GM12878 (cell line): ENCODE results near the gene ATG3. TPM values are rescaled to one million over a fixed set of nuclear protein-coding genes. Genes with fewer than 3 reads are reported as not detected.

Experiments
- ATAC-seq: fragments of 200-7000 bp; cut with Tn5 transposase; 3 replicates; pipeline ENCODE4 v1.9.1; 2020; ENCODE audit warnings: mild to moderate bottlenecking, moderate library complexity
- BruUV-seq: library from RNA; stranded (reverse); fragments of 400-500 nt; replicated peaks from 2 replicates; lab custom pipeline; 2021; lab: Mats Ljungman, UMichigan
- CTCF ChIA-PET: fragments of 300-600 bp; sonication (Branson Sonifier 250); formaldehyde crosslinking; extraction: SDS; loops from one replicate; lab custom pipeline; 2021; ENCODE audit warnings: inconsistent platforms; lab: Yijun Ruan, JAX
- POLR2A ChIA-PET: fragments of 350-600 bp; formaldehyde crosslinking; extraction: SDS; loops from one replicate; lab custom pipeline; 2021; ENCODE audit warnings: inconsistent platforms; lab: Charles Lee
- RAD21 ChIA-PET: fragments of 300-600 bp; sonication (Branson Sonifier 250); formaldehyde crosslinking; loops from one replicate; lab custom pipeline; 2023; ENCODE audit warnings: antibody characterized with exemption; ENCODE audit not compliant: unreplicated experiment; lab: Charles Lee
- SMC1A ChIA-PET: fragments of 300-600 bp; sonication (Branson Sonifier 250); formaldehyde crosslinking; loops from one replicate; lab custom pipeline; 2023; ENCODE audit not compliant: unreplicated experiment, uncharacterized antibody; lab: Charles Lee
- DNase-seq: peaks from one replicate; pipeline ENCODE4 v3.0.0-alpha.2; 2011; ENCODE audit warnings: low read depth, low spot score
- FAIRE-seq: peaks from 3 replicates; lab custom pipeline; 2011; peaks lifted over from hg19 to GRCh38; lab: Jason Lieb, UNC
- H2AFZ ChIP-seq: 2 replicates; pipeline ENCODE4 v1.6.0; 2011; ENCODE audit warnings: low read depth, low read length, control low read depth; ENCODE audit not compliant: control insufficient read depth
- H3K27ac ChIP-seq: 2 replicates; pipeline ENCODE4 v1.5.1; 2011; ENCODE audit warnings: control low read depth; ENCODE audit not compliant: control insufficient read depth, insufficient read depth
- H3K27me3 ChIP-seq, 2 experiments: replicated peaks in 1 of 2; 2 replicates each; pipeline versions ENCODE4 v1.6.0 to v1.6.1; 2011; ENCODE audit warnings: low read length in 1 of 2; ENCODE audit not compliant: control insufficient read depth in 2 of 2, insufficient read depth in 2 of 2
- H3K36me3 ChIP-seq, 2 experiments: 2 replicates each; pipeline ENCODE4 v1.5.1; 2011; ENCODE audit warnings: low read length in 1 of 2; ENCODE audit not compliant: control insufficient read depth in 2 of 2, insufficient read depth in 2 of 2
- H3K4me1 ChIP-seq: 2 replicates; pipeline ENCODE4 v1.6.1; 2011; ENCODE audit warnings: mild to moderate bottlenecking, low read length, moderate library complexity, mixed read lengths; ENCODE audit not compliant: control insufficient read depth, insufficient read depth
- H3K4me2 ChIP-seq: 2 replicates; pipeline ENCODE4 v1.6.0; 2011; ENCODE audit warnings: control low read depth; ENCODE audit not compliant: control insufficient read depth, insufficient read depth
- H3K4me3 ChIP-seq: fragments of 200-600 bp; sonication (generic); 2 replicates; pipeline ENCODE4 v1.5.1; 2016
- H3K79me2 ChIP-seq: 2 replicates; pipeline ENCODE4 v1.6.0; 2011; ENCODE audit warnings: low read length; ENCODE audit not compliant: control insufficient read depth, insufficient read depth
- H3K9ac ChIP-seq: 2 replicates; pipeline ENCODE4 v1.8.0; 2011; ENCODE audit warnings: low read length, control low read depth, mixed read lengths; ENCODE audit not compliant: control insufficient read depth, insufficient read depth
- H3K9me3 ChIP-seq: replicated peaks from 3 replicates; pipeline ENCODE4 v1.5.1; 2011; ENCODE audit warnings: mild to moderate bottlenecking, low read length; ENCODE audit not compliant: control insufficient read depth, insufficient read depth
- H4K20me1 ChIP-seq: 2 replicates; pipeline ENCODE4 v1.6.0; 2011; ENCODE audit not compliant: control insufficient read depth, insufficient read depth
- CBFB ChIP-seq: IDR thresholded peaks from 2 replicates; pipeline ENCODE4 v1.6.1; 2016; ENCODE audit warnings: antibody characterized with exemption, low read depth
- CHD2 ChIP-seq: IDR thresholded peaks from 2 replicates; pipeline ENCODE4 v1.6.1; 2011; ENCODE audit warnings: low read depth, low read length, improper control_type of control experiment, borderline replicate concordance
- EP300 ChIP-seq, 2 experiments: fragments of 150-350 bp in 1 of 2; IDR thresholded peaks; 2 replicates each; pipeline ENCODE4 v1.6.1; 2011 to 2012; ENCODE audit warnings: low read depth in 2 of 2, low read length in 2 of 2, borderline replicate concordance in 1 of 2, improper control_type of control experiment in 1 of 2, inconsistent platforms in 1 of 2; ENCODE audit not compliant: control insufficient read depth in 1 of 2
- MTA2 ChIP-seq: fragments of 450-650 bp; IDR thresholded peaks from 2 replicates; pipeline ENCODE4 v1.6.1; 2016; ENCODE audit warnings: low read depth, mild to moderate bottlenecking, moderate library complexity
- NFIC ChIP-seq: IDR thresholded peaks from 2 replicates; pipeline ENCODE4 v1.6.1; 2012; ENCODE audit warnings: low read depth, mild to moderate bottlenecking, inconsistent platforms, low read length, moderate library complexity
- NR2C2 ChIP-seq: IDR thresholded peaks from 2 replicates; pipeline ENCODE4 v1.6.1; 2011; ENCODE audit warnings: borderline replicate concordance, low read depth; ENCODE audit not compliant: control insufficient read depth, insufficient read length
- PML ChIP-seq: IDR thresholded peaks from 2 replicates; pipeline ENCODE4 v1.6.1; 2012; ENCODE audit warnings: low read length, inconsistent platforms
- POU2F2 ChIP-seq: IDR thresholded peaks from 3 replicates; pipeline ENCODE4 v1.6.1; 2011; ENCODE audit warnings: low read depth, mild to moderate bottlenecking, low read length, borderline replicate concordance
- RCOR1 ChIP-seq: conservative IDR thresholded peaks from 2 replicates; pipeline ENCODE4 v1.6.1; 2012; ENCODE audit warnings: low read depth, low read length, improper control_type of control experiment
- SRF ChIP-seq, 2 experiments: IDR thresholded peaks; 2 replicates each; pipeline ENCODE4 v1.6.1; 2011; ENCODE audit warnings: low read depth in 2 of 2, low read length in 2 of 2, mild to moderate bottlenecking in 1 of 2, moderate library complexity in 1 of 2
- ZBED1 ChIP-seq: IDR thresholded peaks from 2 replicates; pipeline ENCODE4 v1.6.1; 2016; ENCODE audit warnings: borderline replicate concordance
- ZNF274 ChIP-seq: IDR thresholded peaks from one replicate; pipeline ENCODE4 v1.8.0; 2011; ENCODE audit not compliant: insufficient read length, insufficient read depth
- ZZZ3 ChIP-seq: IDR thresholded peaks from 2 replicates; pipeline ENCODE4 v1.6.1; 2011; ENCODE audit warnings: low read depth; ENCODE audit not compliant: control insufficient read depth, insufficient read length
- WGBS: methylation state at CpG from one replicate; pipeline ENCODE4 v1.1.6; 2016; ENCODE audit warnings: low lambda C conversion rate; ENCODE audit not compliant: insufficient replicate concordance, insufficient coverage; ENCODE audit errors: missing lambda C conversion rate; 5-methylcytosine and 5-hydroxymethylcytosine counted together
- in situ Hi-C: fragments of 300-500 bp; cut with MboI; formaldehyde crosslinking; loops from 9 replicates; pipeline ENCODE4 v1.14.3; 2018; ENCODE audit warnings: mixed read lengths
- intact Hi-C: fragments of 100-400 bp; cut with micrococcal nuclease; formaldehyde crosslinking; loops from one replicate; pipeline ENCODE4 v1.14.2; 2022; ENCODE audit not compliant: unreplicated experiment
- polyA plus RNA-seq, 11 experiments: library from polyadenylated mRNA; depleted of rRNA in 4 of 11; unstranded in 6 of 11; stranded (reverse) in 5 of 11; fragments of >200 nt; fragmentation: Nextera tagmentation in 4 of 11; fragmentation: Illumina TruSeq in 1 of 11; extraction: Ambion mirVana in 4 of 11; extraction: Trizol in 1 of 11; gene quantifications; 1 replicate in 1 of 11; 2 replicates in 10 of 11; pipeline versions ENCODE4 v1.2.1 to v1.2.3, GENCODE V29; 2011 to 2016; ENCODE audit warnings: inconsistent platforms in 2 of 11, missing spikeins in 2 of 11, low read depth in 1 of 11
- total RNA-seq, 4 experiments: library from RNA; depleted of rRNA in 3 of 4; stranded (reverse); fragments of >200 nt in 3 of 4; fragmentation: Illumina TruSeq in 1 of 4; extraction: Trizol in 1 of 4; gene quantifications; 2 replicates each; pipeline versions ENCODE4 v1.2.1 to v1.2.3, GENCODE V29; 2013 to 2021

Gene ATG3
- total and polyA plus RNA-seq, 10 of the 15 experiments (the other 5 are each of a cell fraction or from before 2014, with no cell fraction given), result 49.8 to 97.0 (median 63.6) TPM

DNA sequence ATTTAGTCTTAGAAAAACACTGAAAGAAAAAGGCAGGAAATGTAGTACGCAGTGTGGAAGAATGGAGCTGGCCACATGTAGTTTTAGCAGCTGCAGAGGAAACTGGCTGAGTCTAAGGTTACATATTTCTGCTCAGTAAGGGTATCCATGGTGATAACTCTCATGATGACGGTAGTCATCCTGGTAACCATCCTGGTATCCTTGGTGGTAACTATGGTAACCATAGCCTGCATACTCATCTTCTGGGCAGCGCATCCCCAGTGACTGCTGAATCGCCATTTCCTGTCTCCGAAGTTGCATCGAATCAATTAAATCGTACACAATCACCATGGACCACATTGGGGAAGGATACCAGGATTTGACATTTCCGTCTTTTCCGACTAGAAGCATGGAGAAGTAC lies 43.5 kb upstream of the ATG3 start:
- H3K9me3 ChIP-seq, result no peaks in the 10 kb centered on the region
- ChIA-PET CTCF (interaction anchor here (0.9 to 2.3 kb wide), 3 partner anchors 12 to 23 kb away, joined by 4 to 7 read pairs (median 4); no protein-coding TSS in a partner anchor), RAD21 (no interaction called here), POLR2A (no interaction called here), SMC1A (interaction anchor here (0.8 to 1.6 kb wide), 5 partner anchors 10 to 30 kb away, joined by 3 to 4 read pairs (median 3); no protein-coding TSS in a partner anchor)
- no peaks in the 10 kb centered on the region for H3K79me2 ChIP-seq
- FAIRE-seq, result no peak
- H3K4me1 ChIP-seq, result peaks cover 16% of the 10 kb centered on the region
- 82% methylated on average over 9 of the region's 9 CpGs for WGBS
- intact Hi-C loops (no loop called here), in situ Hi-C loops (no loop called here)
- H3K4me2 ChIP-seq, result no peak overlapping the region
- H2AFZ ChIP-seq, result no peak overlapping the region
- H3K4me3 ChIP-seq, result no peak overlapping the region
- no peak for ATAC-seq
- no TSS peak for BruUV-seq
- H3K27ac ChIP-seq, result no peak overlapping the region
- peaks cover 0 to 8% of the 10 kb centered on the region in 2 experiments; a peak in 2 of 4 replicates for H3K27me3 ChIP-seq
- H4K20me1 ChIP-seq, result no peaks in the 10 kb centered on the region
- H3K9ac ChIP-seq, result no peak overlapping the region
- TF ChIP-seq SRF (IDR thresholded peaks at IDR 0.05; ENCODE audit: low read depth in 2 of 2, low read length in 2 of 2) (no peak), POU2F2 (no peak), NR2C2 (no peak), NFIC (no peak), PML (no peak), ZZZ3 (no peak), EP300 (IDR thresholded peaks at IDR 0.05; ENCODE audit: borderline replicate concordance in 1 of 2, control insufficient read depth in 1 of 2, low read depth in 2 of 2, low read length in 2 of 2) (no peak), CBFB (no peak), ZBED1 (no peak), ZNF274 (no peak), MTA2 (no peak), CHD2 (no peak), RCOR1 (no peak)
- no peak for DNase-seq
- H3K36me3 ChIP-seq, result no peaks in the 10 kb centered on the region
